OCI-LY3 (cell line): ENCODE data around the gene HAPLN3.

Experiments used
- H2AFZ ChIP-seq: fragments of 200-600, 300-600 bp; shearing (Covaris generic); 2 replicates; pipeline ENCODE4 v1.6.0; 2014; ENCODE audit warnings: antibody characterized with exemption, low read depth, low read length
- H3K27ac ChIP-seq: fragments of 200-600, 300-600 bp; sonication (generic); 2 replicates; pipeline ENCODE4 v1.5.1; 2014; ENCODE audit warnings: mild to moderate bottlenecking, low read length, moderate library complexity, mixed read lengths
- H3K27me3 ChIP-seq: fragments of 200-600, 300-600 bp; sonication (generic); 2 replicates; pipeline ENCODE4 v1.6.1; 2014; ENCODE audit warnings: low read depth, low read length, mixed read lengths
- H3K36me3 ChIP-seq: fragments of 200-600, 300-600 bp; sonication (generic); replicated peaks from 2 replicates; pipeline ENCODE3; 2014; ENCODE audit warnings: low read depth, low read length, mixed read lengths
- H3K4me1 ChIP-seq: fragments of 300-600, 200-600 bp; sonication (generic); 2 replicates; pipeline ENCODE4 v1.6.1; 2014; ENCODE audit warnings: low read length, mixed read lengths
- H3K4me2 ChIP-seq: fragments of 200-600, 300-600 bp; sonication (generic); 2 replicates; pipeline ENCODE4 v1.6.1; 2014; ENCODE audit warnings: low read length, mixed read lengths
- H3K4me3 ChIP-seq: fragments of 300-600, 200-600 bp; sonication (generic); 2 replicates; pipeline ENCODE4 v1.5.1; 2014; ENCODE audit warnings: antibody characterized with exemption, mild to moderate bottlenecking, low read length, moderate library complexity
- H3K79me2 ChIP-seq: fragments of 300-600, 200-600 bp; shearing (Covaris generic); 2 replicates; pipeline ENCODE4 v1.6.1; 2014; ENCODE audit warnings: mild to moderate bottlenecking, low read length, mixed read lengths
- H3K9ac ChIP-seq: fragments of 300-600, 200-600 bp; shearing (Covaris generic); 2 replicates; pipeline ENCODE4 v1.6.0; 2014; ENCODE audit warnings: mild to moderate bottlenecking, low read length, moderate library complexity
- H3K9me3 ChIP-seq: fragments of 200-600, 300-600 bp; shearing (Covaris generic); 2 replicates; pipeline ENCODE4 v1.6.1; 2014; ENCODE audit warnings: low read length, mixed read lengths; ENCODE audit not compliant: insufficient read depth
- H4K20me1 ChIP-seq: fragments of 200-600, 300-600 bp; sonication (generic); 2 replicates; pipeline ENCODE4 v1.6.1; 2016; ENCODE audit warnings: low read length, mixed read lengths; ENCODE audit not compliant: insufficient read depth
- EZH2phosphoT487 ChIP-seq: fragments of 200-600 bp; shearing (Covaris generic); IDR thresholded peaks from 2 replicates; pipeline ENCODE4 v1.6.1; 2018; ENCODE audit warnings: antibody characterized with exemption, mixed run types, low read depth
- TF ChIP-seq, protein P1 (sequence below): fragments of 200-600, 300-600 bp; sonication (generic); IDR thresholded peaks from 2 replicates; pipeline ENCODE4 v1.5.1; 2014; ENCODE audit warnings: antibody characterized with exemption, low read length, low read depth

The HAPLN3 gene

GRCh38 chr15:88832820-88833730, 62.3 kb downstream of the HAPLN3 start:
- Histone ChIP-seq H3K4me2 (no peak overlapping the region), H3K4me1 (peaks cover 3% of the 10 kb centered on the region; the same call in 1 of the 2 replicates), H3K79me2 (no peaks in the 10 kb centered on the region), H3K36me3 (no peaks in the 10 kb centered on the region), H3K9ac (no peak overlapping the region), H3K27ac (no peak overlapping the region), H3K27me3 (peaks cover under 1% of the 10 kb centered on the region; the same call in 1 of the 2 replicates), H3K4me3 (no peak overlapping the region), H4K20me1 (no peaks in the 10 kb centered on the region), H2AFZ (no peak overlapping the region), H3K9me3 (no peaks in the 10 kb centered on the region)
- TF ChIP-seq EZH2phosphoT487: no peak
- TF ChIP-seq, protein P1, sequence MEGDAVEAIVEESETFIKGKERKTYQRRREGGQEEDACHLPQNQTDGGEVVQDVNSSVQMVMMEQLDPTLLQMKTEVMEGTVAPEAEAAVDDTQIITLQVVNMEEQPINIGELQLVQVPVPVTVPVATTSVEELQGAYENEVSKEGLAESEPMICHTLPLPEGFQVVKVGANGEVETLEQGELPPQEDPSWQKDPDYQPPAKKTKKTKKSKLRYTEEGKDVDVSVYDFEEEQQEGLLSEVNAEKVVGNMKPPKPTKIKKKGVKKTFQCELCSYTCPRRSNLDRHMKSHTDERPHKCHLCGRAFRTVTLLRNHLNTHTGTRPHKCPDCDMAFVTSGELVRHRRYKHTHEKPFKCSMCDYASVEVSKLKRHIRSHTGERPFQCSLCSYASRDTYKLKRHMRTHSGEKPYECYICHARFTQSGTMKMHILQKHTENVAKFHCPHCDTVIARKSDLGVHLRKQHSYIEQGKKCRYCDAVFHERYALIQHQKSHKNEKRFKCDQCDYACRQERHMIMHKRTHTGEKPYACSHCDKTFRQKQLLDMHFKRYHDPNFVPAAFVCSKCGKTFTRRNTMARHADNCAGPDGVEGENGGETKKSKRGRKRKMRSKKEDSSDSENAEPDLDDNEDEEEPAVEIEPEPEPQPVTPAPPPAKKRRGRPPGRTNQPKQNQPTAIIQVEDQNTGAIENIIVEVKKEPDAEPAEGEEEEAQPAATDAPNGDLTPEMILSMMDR: no peak

DNA sequence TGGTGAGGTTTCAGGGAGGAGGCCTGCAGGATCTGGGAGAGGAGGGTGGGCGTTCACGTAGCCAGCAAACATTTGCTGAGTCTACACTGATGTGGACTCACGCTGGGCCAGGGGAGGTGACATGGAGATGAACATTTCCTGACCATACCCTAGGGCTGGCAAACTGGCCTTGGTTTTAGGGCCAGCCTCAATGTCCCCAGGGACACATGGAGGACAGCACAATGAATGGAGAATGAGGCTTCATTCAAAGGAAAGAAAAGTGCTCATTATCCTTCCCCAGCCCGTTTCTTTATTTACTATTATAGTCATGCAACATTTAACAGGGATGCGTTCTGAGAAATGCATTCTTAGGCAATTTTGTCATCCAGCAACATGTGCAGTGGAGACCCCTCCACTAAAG, 65.3 kb downstream of the HAPLN3 start:
- H3K9ac ChIP-seq: no peak overlapping the region
- no peak overlapping the region for H2AFZ ChIP-seq
- H3K36me3 ChIP-seq: no peaks in the 10 kb centered on the region
- H3K27ac ChIP-seq: no peak overlapping the region
- peaks cover 7% of the 10 kb centered on the region for H3K27me3 ChIP-seq
- no peaks in the 10 kb centered on the region for H4K20me1 ChIP-seq
- no peak overlapping the region for H3K4me3 ChIP-seq
- H3K4me2 ChIP-seq: no peak overlapping the region
- TF ChIP-seq, protein P1: no peak
- no peak for TF ChIP-seq EZH2phosphoT487
- H3K79me2 ChIP-seq: no peaks in the 10 kb centered on the region
- H3K4me1 ChIP-seq: peaks cover 3% of the 10 kb centered on the region; the same call in 1 of the 2 replicates
- no peaks in the 10 kb centered on the region for H3K9me3 ChIP-seq

DNA sequence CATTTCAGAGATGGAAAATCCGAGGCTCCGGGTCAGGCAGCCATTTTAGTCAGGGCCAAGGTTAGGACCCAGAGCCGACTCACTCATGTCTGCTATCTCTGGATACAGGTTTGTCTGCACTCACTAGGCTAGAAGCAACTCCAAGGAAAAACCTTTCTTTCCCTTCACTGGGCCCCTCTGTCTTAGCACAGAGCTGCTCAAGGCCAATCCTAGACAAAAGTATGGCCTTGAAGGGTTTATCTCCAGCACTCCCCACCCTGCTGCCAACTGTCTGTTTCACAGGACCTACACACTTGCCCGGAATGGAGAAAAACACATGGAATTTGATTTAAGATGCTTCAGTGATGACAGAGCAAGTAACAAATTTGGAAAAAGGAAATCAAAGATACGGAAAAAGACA, 66.6 kb downstream of the HAPLN3 start:
- Histone ChIP-seq H3K79me2 (no peaks in the 10 kb centered on the region), H3K4me2 (no peak overlapping the region), H3K4me1 (no peaks in the 10 kb centered on the region), H3K36me3 (no peaks in the 10 kb centered on the region), H3K4me3 (no peak overlapping the region), H4K20me1 (no peaks in the 10 kb centered on the region), H3K27ac (no peak overlapping the region), H3K9ac (no peak overlapping the region), H3K9me3 (no peaks in the 10 kb centered on the region), H3K27me3 (peaks cover 7% of the 10 kb centered on the region), H2AFZ (no peak overlapping the region)
- TF ChIP-seq, protein P1: no peak
- no peak for TF ChIP-seq EZH2phosphoT487
